GM11168 (cell line): Measurements from ENCODE around the gene MCRIP2.
"Not testable (repeated sequence)": the region's sequence is repeated elsewhere in the genome, so short reads cannot be mapped to it uniquely, and the experiment has no call there.

Experiments
- in situ Hi-C: fragments of 300-500 bp; cut with MboI; formaldehyde crosslinking; loops from one replicate; pipeline ENCODE4 v1.12.0; 2022; ENCODE audit warnings: low sequenced_read_pairs; ENCODE audit not compliant: unreplicated experiment

Gene MCRIP2

GRCh38 chr16:641326-642188 lies at the start of gene MCRIP2:
MCRIP2 (plus strand) TSS chr16:641828; CDS start chr16:641992, 164 bp downstream.
- in situ Hi-C loops, result no loop called here

- in situ Hi-C loops, result no loop called here
Measured at GRCh38 chr16:591892-592517, 49.6 kb upstream of the MCRIP2 start.

- in situ Hi-C loops, result no loop called here
Measured at GRCh38 chr16:592518-593306, 48.9 kb upstream of the MCRIP2 start.

DNA sequence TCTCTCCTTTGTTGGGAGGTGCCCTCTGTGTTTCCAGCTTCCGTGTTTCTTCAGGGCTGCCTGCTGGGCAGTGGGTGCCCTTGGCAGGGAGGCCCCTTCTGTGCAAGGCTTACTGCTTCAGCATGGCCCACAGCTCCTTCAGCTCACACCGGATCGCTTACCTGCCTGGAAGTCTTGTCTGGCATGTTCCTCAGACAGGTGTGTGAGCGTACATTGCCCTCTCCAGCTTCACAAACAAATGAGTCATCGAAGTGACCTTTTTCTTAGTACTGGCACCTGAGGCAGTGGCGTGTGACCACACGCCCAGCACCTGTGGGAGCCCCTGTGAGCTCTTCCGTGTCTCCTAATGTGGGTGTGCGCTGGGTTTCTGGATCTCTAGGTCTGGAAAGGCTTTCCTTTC lies 48.2 kb upstream of the MCRIP2 start:
- in situ Hi-C loops, result no loop called here

DNA sequence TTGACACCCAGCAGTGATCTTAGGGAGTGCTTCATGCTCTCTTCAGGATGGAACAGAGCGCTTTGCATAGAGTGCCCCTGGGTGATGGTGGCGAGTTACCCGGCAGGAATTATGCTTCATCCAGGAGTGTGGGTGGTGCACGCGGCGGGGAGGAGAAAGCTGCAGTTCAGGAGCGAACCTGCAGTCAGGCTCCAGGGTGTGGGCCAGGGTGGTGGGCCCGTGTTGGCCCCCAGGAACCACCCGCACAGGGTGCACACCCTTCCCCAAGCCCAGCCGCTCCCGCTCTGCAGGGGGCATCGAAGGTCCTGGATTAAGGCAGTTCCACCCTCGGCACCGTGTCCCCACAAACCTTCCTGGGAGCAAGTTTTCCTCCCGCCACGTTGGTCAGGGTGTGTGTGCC lies 47.8 kb upstream of the MCRIP2 start:
- in situ Hi-C loops, result no loop called here

DNA sequence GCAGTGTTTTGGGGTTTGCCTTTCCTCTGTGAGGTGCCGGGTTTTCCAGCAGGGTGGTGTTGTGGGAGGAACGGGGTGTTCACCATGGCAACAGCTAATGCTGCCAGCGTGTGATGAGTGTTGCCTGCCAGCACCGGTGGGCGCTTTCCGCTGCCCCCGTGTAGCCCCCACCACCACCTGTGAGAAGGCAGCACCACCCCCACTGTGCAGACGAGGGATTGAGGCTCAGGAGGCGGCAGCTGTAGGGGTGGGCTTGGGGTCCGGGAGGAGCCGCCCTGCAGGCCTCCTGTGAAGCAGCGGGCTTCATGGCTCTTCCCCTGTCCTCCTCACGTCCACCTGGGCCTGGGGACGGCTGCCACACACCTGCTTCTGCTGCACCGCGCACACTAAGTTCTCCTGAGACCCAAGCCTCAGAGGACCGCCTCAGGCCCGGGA lies 46.5 kb upstream of the MCRIP2 start:
- in situ Hi-C loops, result no loop called here

- in situ Hi-C loops, result no loop called here
Measured at GRCh38 chr16:595942-596735, 45.5 kb upstream of the MCRIP2 start.

GRCh38 chr16:596736-597060 lies 44.9 kb upstream of the MCRIP2 start:
- in situ Hi-C loops, result no loop called here

DNA sequence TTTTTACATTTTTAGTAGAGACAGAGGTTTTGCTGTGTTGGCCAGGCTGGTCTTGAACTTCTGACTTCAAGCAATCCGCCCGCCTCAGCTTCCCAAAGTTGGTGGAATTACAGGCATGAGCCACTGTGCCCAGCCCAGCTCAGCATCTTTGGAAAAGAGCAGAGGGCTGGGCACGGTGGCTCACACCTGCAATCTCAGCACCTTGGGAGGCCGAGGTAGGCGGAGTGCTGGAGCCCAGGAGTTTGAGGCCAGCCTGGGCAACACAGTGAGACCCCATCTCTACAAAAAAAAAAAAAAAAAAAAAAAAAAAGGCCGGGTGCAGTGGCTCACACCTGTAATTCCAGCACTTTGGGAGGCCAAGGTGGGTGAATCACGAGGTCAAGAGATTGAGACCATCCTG lies 44.0 kb upstream of the MCRIP2 start:
- in situ Hi-C loops, result not testable (repeated sequence)

DNA sequence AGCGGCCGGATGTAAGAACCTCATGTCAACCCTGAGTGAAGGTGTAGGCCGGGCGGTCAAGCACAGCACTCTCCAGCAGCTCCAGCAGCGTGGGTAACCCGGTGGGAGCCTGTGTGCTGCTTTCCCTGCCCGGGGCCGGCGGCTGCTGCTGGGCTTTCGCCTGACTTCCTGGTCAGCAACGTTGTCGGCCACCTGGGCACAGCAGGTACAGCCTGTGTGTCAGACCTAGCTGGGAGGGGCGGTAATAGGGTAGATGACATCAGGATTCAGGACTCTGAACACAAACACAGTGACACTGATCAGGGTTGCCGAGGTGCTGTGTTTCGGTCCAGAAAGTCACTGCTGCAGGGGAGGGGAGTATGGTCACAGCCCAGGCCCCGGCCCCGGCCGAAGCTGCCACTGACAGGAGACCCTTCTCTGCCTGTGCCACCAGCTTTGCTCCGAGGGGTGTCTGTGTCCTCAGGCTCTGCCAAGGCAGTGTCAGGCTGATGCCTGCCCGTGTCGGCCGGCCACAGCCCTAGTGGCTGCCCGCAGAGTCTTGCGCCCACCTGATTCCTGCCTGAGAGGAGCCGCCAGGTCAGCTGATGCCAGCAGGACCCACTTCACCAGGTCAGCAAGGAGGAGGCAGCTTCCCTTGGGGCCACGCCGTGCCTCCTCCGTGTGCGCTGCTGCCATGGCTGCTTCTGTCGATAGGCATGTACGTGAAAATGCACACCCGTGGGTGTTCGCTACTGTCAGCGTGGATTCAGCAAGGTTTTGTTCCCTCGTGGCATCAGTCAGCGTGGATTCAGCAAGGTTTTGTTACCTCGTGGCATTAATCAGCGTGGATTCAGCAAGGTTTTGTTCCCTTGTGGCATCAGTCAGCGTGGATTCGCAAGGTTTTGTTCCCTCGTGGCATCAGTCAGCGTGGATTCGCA lies 42.5 kb upstream of the MCRIP2 start:
- in situ Hi-C loops, result no loop called here

DNA sequence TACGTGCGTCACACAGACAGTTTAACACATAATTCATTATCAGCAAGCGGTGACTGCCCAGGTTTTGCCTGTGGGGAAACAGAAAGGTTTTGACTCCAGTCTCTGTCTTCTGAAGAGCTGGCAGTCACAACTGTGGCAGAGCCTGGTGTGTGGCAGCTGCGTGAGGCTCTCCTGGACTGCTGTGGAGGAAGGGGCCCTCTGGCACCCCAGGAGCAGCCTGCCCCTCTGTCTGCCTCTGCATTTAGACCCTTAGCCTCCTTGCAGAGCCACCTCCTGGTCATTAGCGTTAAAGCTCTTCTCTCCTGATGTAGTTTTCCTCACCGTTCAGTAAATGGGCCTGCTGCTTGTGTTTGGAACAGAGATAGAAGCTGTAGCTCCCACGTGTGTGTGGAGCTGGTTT lies 40.8 kb upstream of the MCRIP2 start:
- in situ Hi-C loops, result no loop called here

DNA sequence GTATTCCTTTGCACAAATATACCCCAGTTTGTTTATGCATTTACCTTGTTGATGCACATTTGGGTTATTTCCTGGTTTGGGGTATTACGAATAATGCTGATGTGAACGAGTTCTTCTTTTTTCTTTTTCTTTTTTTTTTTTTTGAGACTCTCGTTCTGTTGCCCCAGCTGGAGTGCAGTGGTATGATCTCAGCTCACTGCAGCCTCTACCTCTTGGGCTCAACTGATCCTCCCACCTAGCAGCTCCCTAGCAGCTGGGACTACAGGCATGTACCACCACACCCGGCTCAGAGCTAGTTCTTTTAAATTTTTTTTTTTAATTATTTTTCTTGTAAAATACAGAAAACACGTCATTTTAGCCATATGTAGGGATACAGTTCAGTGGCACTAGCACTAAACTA lies 37.7 kb upstream of the MCRIP2 start:
- in situ Hi-C loops, result no loop called here

DNA sequence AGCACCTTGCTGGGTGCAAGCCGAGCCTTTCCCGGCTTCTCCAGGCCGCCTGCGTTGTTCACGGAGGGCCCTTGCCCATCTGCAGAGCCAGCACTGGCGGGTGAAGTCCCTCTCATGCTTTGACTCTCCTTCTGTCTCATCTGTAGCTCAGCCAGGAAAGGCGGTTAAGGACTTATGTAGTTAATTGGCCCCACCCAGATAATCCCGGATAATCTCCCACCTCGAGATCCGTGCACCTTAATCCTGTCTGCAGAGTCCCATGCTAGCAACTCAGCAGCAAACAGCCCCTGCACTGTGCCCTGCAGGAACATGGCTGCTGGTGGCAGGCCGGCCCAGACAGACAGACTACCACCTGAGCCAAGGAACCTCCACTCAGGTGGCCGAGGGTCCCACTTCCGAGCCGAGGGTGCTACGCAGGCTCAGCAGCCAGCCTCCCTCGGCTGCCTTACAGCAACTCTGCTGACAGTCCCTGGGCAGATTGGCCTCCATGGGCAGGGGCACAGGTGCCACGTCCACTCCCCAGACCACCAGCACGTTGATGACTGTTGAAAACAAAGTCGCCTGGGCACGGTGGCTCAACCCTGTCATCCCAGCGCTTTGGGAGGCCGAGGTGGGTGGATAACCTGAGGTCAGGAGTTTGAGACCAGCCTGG lies 34.8 kb upstream of the MCRIP2 start:
- in situ Hi-C loops, result no loop called here

GRCh38 chr16:608019-608418 lies 33.6 kb upstream of the MCRIP2 start:
- in situ Hi-C loops, result no loop called here

DNA sequence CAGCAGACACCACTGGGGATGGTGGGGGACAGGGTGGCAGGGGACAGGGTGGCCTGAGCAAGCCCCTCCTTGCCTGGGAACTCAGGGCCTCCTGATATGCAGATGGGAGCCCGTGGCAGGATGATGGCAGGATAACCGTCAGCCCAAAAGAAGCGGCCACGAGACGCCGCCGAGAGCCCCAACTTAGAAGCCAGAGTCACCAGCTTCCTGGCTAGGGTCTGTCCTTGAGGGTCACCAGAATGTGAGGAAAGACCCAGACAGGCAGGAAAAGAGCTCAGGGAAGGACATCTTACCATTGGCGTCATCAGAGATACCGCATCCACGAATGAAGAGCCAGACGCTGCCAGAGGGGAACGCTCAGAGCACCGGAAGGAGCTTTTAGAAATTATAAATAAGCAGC lies 32.3 kb upstream of the MCRIP2 start:
- in situ Hi-C loops, result no loop called here

DNA sequence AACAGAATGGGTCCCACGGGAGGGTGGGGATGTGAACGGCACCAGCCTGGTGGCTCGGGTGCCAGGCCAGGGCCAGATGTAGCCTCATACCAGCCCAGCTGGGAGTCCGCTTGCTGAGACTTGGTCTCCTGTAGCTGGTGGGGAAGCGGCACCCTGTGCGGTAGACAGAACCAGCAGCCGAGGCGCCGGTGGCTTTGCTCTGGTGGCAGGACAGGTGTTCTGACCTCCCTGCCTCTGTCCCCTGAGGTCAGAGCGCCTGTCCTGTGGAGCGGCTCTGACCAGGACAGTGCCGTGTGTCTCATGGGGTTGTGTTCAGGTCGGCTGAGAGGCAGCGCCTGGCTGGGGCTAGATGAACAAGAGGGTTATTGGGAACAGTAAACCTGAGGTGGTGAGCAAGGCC lies 31.6 kb upstream of the MCRIP2 start:
- in situ Hi-C loops, result no loop called here

GRCh38 chr16:610513-611381 lies 30.9 kb upstream of the MCRIP2 start:
- in situ Hi-C loops, result no loop called here

DNA sequence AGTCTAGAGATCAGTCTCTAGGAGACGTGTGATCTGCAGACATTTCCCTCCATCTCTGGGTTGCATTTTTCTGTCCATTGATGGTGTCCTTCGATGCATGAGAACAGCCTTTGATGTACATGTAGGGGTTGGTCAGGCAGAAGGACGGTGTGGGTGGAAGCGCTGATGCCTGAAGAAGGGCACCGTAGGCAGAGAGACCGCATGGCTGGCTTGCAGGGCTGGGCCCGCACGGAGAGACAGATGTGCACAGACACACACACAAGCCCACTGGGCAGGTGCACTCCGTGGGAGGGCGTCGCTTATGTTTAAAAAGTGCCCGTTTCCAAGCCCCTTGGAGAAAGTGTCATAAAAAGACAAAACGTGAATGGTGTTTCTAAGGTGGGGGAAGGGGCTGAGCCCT lies 26.5 kb upstream of the MCRIP2 start:
- in situ Hi-C loops, result no loop called here
